H1 (cell line): ENCODE data around the gene KLK5. TPM values are rescaled to one million over a fixed set of nuclear protein-coding genes. Genes with fewer than 3 reads are reported as not detected.

Experiments used
- CTCF ChIA-PET: fragments of 300-600 bp; sonication (Branson Sonifier 250); formaldehyde crosslinking; loops from one replicate; lab custom pipeline; 2021; ENCODE audit not compliant: partially characterized antibody; lab: Charles Lee
- POLR2A ChIA-PET: fragments of 300-600 bp; sonication (Branson Sonifier 250); formaldehyde crosslinking; loops from one replicate; lab custom pipeline; 2021; ENCODE audit warnings: inconsistent platforms; ENCODE audit not compliant: partially characterized antibody; lab: Charles Lee
- DNase-seq, 2 experiments: peaks; one replicate each; pipeline versions ENCODE4 v3.0.0 to v3.0.0-alpha.2; 2010 to 2022; ENCODE audit warnings: low spot score in 2 of 2, low read depth in 1 of 2, mixed read lengths in 1 of 2
- FAIRE-seq: peaks from 2 replicates; lab custom pipeline; 2011; peaks lifted over from hg19 to GRCh38; lab: Jason Lieb, UNC
- H2AFZ ChIP-seq: 2 replicates; pipeline ENCODE4 v1.8.1; 2012; ENCODE audit warnings: low read length, inconsistent platforms
- H2AK5ac ChIP-seq: 2 replicates; pipeline ENCODE4 v1.6.1; 2013; ENCODE audit warnings: low read depth, low read length
- H2BK120ac ChIP-seq: replicated peaks from 2 replicates; pipeline ENCODE3; 2013; ENCODE audit warnings: low read depth, low read length, inconsistent platforms
- H2BK12ac ChIP-seq: 2 replicates; pipeline ENCODE4 v1.6.1; 2013; ENCODE audit warnings: low read depth, low read length
- H2BK15ac ChIP-seq: 2 replicates; pipeline ENCODE4 v1.6.1; 2013; ENCODE audit warnings: low read length
- H2BK20ac ChIP-seq: 2 replicates; pipeline ENCODE4 v1.6.1; 2013; ENCODE audit warnings: low read length
- H2BK5ac ChIP-seq: 2 replicates; pipeline ENCODE4 v1.6.1; 2013; ENCODE audit warnings: low read depth, low read length
- H3K14ac ChIP-seq: 2 replicates; pipeline ENCODE4 v1.6.1; 2013; ENCODE audit warnings: inconsistent platforms; ENCODE audit not compliant: insufficient read length
- H3K18ac ChIP-seq: 2 replicates; pipeline ENCODE4 v1.6.1; 2013; ENCODE audit warnings: low read length; ENCODE audit errors: extremely low read depth
- H3K23ac ChIP-seq: 2 replicates; pipeline ENCODE4 v1.6.1; 2013; ENCODE audit warnings: inconsistent platforms; ENCODE audit not compliant: insufficient read length
- H3K23me2 ChIP-seq: 2 replicates; pipeline ENCODE4 v1.6.1; 2013; ENCODE audit warnings: low read depth, low read length
- H3K27ac ChIP-seq: 2 replicates; pipeline ENCODE4 v1.6.1; 2011; ENCODE audit warnings: low read depth, low read length, inconsistent platforms
- H3K27me3 ChIP-seq, 4 experiments: replicated peaks in 1 of 4; 1 replicate in 1 of 4; 2 replicates in 3 of 4; pipeline versions ENCODE4 v1.6.1 to v1.8.1; 2011 to 2013; ENCODE audit warnings: low read length in 3 of 4, mild to moderate bottlenecking in 3 of 4, inconsistent platforms in 2 of 4, mixed read lengths in 2 of 4, moderate library complexity in 1 of 4; ENCODE audit not compliant: control insufficient read depth in 3 of 4, insufficient read depth in 3 of 4; ENCODE audit errors: extremely low read depth in 1 of 4
- H3K36me3 ChIP-seq, 4 experiments: 2 replicates each; pipeline versions ENCODE4 v1.6.1 to v1.8.1; 2011 to 2013; ENCODE audit warnings: mild to moderate bottlenecking in 4 of 4, low read length in 3 of 4, moderate library complexity in 2 of 4, control low read depth in 1 of 4, inconsistent platforms in 1 of 4; ENCODE audit not compliant: insufficient read depth in 4 of 4, control insufficient read depth in 2 of 4
- H3K4ac ChIP-seq: replicated peaks from 2 replicates; pipeline ENCODE3; 2013; ENCODE audit warnings: low read length, low read depth, mixed read lengths, inconsistent platforms; ENCODE audit not compliant: insufficient read length
- H3K4me1 ChIP-seq, 4 experiments: replicated peaks in 1 of 4; 1 replicate in 1 of 4; 2 replicates in 3 of 4; pipeline versions ENCODE4 v1.6.1 to v1.8.1; 2011 to 2013; ENCODE audit warnings: low read length in 3 of 4, inconsistent platforms in 2 of 4, mixed read lengths in 1 of 4; ENCODE audit not compliant: insufficient read depth in 4 of 4, control insufficient read depth in 3 of 4
- H3K4me2 ChIP-seq, 2 experiments: 2 replicates each; pipeline versions ENCODE4 v1.6.1 to v1.8.1; 2011 to 2013; ENCODE audit warnings: low read depth in 2 of 2, low read length in 2 of 2, control low read depth in 1 of 2, inconsistent platforms in 1 of 2, mild to moderate bottlenecking in 1 of 2; ENCODE audit not compliant: insufficient read depth in 1 of 2
- H3K4me3 ChIP-seq, 4 experiments: fragments of 200-600, 300-600 bp in 1 of 4; sonication (generic), shearing (Covaris generic), sonication (Bioruptor Twin) in 1 of 4; 2 replicates each; pipeline versions ENCODE4 v1.5.1 to v1.8.1; 2011 to 2016; ENCODE audit warnings: low read length in 4 of 4, low read depth in 3 of 4, control low read depth in 2 of 4, inconsistent platforms in 2 of 4, mild to moderate bottlenecking in 2 of 4, mixed read lengths in 1 of 4, moderate library complexity in 1 of 4; ENCODE audit not compliant: insufficient read depth in 2 of 4; ENCODE audit errors: extremely low read depth in 1 of 4
- H3K56ac ChIP-seq: replicated peaks from 2 replicates; pipeline ENCODE3; 2013; ENCODE audit warnings: low read depth, mild to moderate bottlenecking, mixed read lengths, low read length, inconsistent platforms; ENCODE audit not compliant: insufficient read length
- H3K79me1 ChIP-seq: 2 replicates; pipeline ENCODE4 v1.6.1; 2013; ENCODE audit warnings: low read depth, low read length, control low read depth
- H3K79me2 ChIP-seq, 2 experiments: 2 replicates each; pipeline versions ENCODE4 v1.6.1 to v1.8.1; 2012 to 2013; ENCODE audit warnings: low read length in 2 of 2, mild to moderate bottlenecking in 2 of 2, inconsistent platforms in 1 of 2; ENCODE audit not compliant: insufficient read depth in 2 of 2, control insufficient read depth in 1 of 2
- H3K9ac ChIP-seq, 4 experiments: replicated peaks in 1 of 4; 1 replicate in 1 of 4; 2 replicates in 3 of 4; pipeline versions ENCODE4 v1.6.1 to v1.8.1; 2011 to 2013; ENCODE audit warnings: low read depth in 3 of 4, low read length in 3 of 4, control low read depth in 2 of 4, mild to moderate bottlenecking in 2 of 4, moderate library complexity in 2 of 4, inconsistent platforms in 1 of 4; ENCODE audit errors: extremely low read depth in 1 of 4
- H3K9me3 ChIP-seq, 2 experiments: 2 replicates each; pipeline versions ENCODE4 v1.6.1 to v1.8.1; 2012 to 2013; ENCODE audit warnings: mild to moderate bottlenecking in 2 of 2, moderate library complexity in 2 of 2, control low read depth in 1 of 2, inconsistent platforms in 1 of 2, low read depth in 1 of 2, low read length in 1 of 2, mixed read lengths in 1 of 2; ENCODE audit not compliant: insufficient read depth in 2 of 2
- H4K20me1 ChIP-seq, 2 experiments: replicated peaks in 1 of 2; 2 replicates each; pipeline versions ENCODE3 to v1.8.1; 2011 to 2013; ENCODE audit warnings: inconsistent platforms in 2 of 2, low read length in 2 of 2, mild to moderate bottlenecking in 1 of 2; ENCODE audit not compliant: insufficient read depth in 2 of 2, control insufficient read depth in 1 of 2
- H4K5ac ChIP-seq: 2 replicates; pipeline ENCODE4 v1.6.1; 2013; ENCODE audit warnings: low read length, low read depth, mixed read lengths, inconsistent platforms; ENCODE audit not compliant: insufficient read length
- H4K8ac ChIP-seq: 2 replicates; pipeline ENCODE4 v1.8.0; 2013; ENCODE audit warnings: mild to moderate bottlenecking, moderate library complexity, low read length, inconsistent platforms; ENCODE audit not compliant: insufficient read depth; ENCODE audit errors: extremely low read depth
- H4K91ac ChIP-seq: replicated peaks from 2 replicates; pipeline ENCODE3; 2013; ENCODE audit warnings: low read length, mixed read lengths, inconsistent platforms; ENCODE audit not compliant: insufficient read length
- BACH1 ChIP-seq: IDR thresholded peaks from 2 replicates; pipeline ENCODE4 v1.6.1; 2012; ENCODE audit warnings: low read length, improper control_type of control experiment
- CBX5 ChIP-seq: fragments of 300-800, 300-1000 bp; sonication (generic); IDR thresholded peaks from 2 replicates; pipeline ENCODE4 v1.7.1; 2016; ENCODE audit warnings: antibody characterized with exemption, low read length, low read depth
- CBX8 ChIP-seq: fragments of 300-800, 300-1000 bp; sonication (generic); IDR thresholded peaks from 2 replicates; pipeline ENCODE4 v1.7.1; 2016; ENCODE audit warnings: low read depth, low read length, borderline replicate concordance
- CREB1 ChIP-seq: IDR thresholded peaks from 2 replicates; pipeline ENCODE4 v1.6.1; 2012; ENCODE audit warnings: inconsistent platforms
- HDAC6 ChIP-seq: IDR thresholded peaks from one replicate; pipeline ENCODE4 v1.7.1; 2012; ENCODE audit warnings: low read depth, mild to moderate bottlenecking, inconsistent platforms, low read length, moderate library complexity
- MAFK ChIP-seq: IDR thresholded peaks from 2 replicates; pipeline ENCODE4 v1.6.1; 2012; ENCODE audit warnings: low read depth, mild to moderate bottlenecking, improper control_type of control experiment, low read length
- POLR2A ChIP-seq, 2 experiments: IDR thresholded peaks; 1 replicate in 1 of 2; 2 replicates in 1 of 2; pipeline ENCODE4 v1.6.1; 2011; ENCODE audit warnings: low read depth in 2 of 2, low read length in 2 of 2, mild to moderate bottlenecking in 2 of 2; ENCODE audit errors: control extremely low read depth in 1 of 2
- POU5F1 ChIP-seq: IDR thresholded peaks from 2 replicates; pipeline ENCODE4 v1.6.1; 2011; ENCODE audit warnings: low read depth, mild to moderate bottlenecking, low read length, moderate library complexity
- RAD21 ChIP-seq, 2 experiments: IDR thresholded peaks in 1 of 2; conservative IDR thresholded peaks in 1 of 2; 2 replicates each; pipeline ENCODE4 v1.6.1; 2011; ENCODE audit warnings: low read depth in 2 of 2, low read length in 2 of 2, improper control_type of control experiment in 1 of 2, inconsistent platforms in 1 of 2, mild to moderate bottlenecking in 1 of 2, moderate library complexity in 1 of 2
- RFX5 ChIP-seq: IDR thresholded peaks from 2 replicates; pipeline ENCODE4 v1.6.1; 2011; ENCODE audit warnings: low read depth, low read length, improper control_type of control experiment, borderline replicate concordance
- SP4 ChIP-seq: IDR thresholded peaks from 2 replicates; pipeline ENCODE4 v1.6.1; 2012; ENCODE audit warnings: low read length, inconsistent platforms
- TCF12 ChIP-seq: IDR thresholded peaks from 2 replicates; pipeline ENCODE4 v1.6.1; 2011; ENCODE audit warnings: low read depth, mild to moderate bottlenecking, low read length
- WGBS, 2 experiments: shearing (Covaris generic) in 1 of 2; methylation state at CpG; one replicate each; pipeline versions ENCODE4 v1.1.6 to v1.1.7; 2013 to 2015; ENCODE audit warnings: low lambda C conversion rate in 2 of 2, mixed read lengths in 2 of 2, inconsistent platforms in 1 of 2, low coverage in 1 of 2, missing lambda C conversion rate in 1 of 2; ENCODE audit not compliant: insufficient replicate concordance in 2 of 2, insufficient coverage in 1 of 2, insufficient read length in 1 of 2; ENCODE audit errors: extremely low coverage in 1 of 2, missing lambda C conversion rate in 1 of 2; 5-methylcytosine and 5-hydroxymethylcytosine counted together
- polyA plus RNA-seq, 7 experiments: library from polyadenylated mRNA; depleted of rRNA in 3 of 7; stranded (reverse) in 5 of 7; unstranded in 2 of 7; fragments of >200 nt in 5 of 7; fragments of 200-250 nt in 2 of 7; gene quantifications; 1 replicate in 5 of 7; 2 replicates in 1 of 7; 4 replicates in 1 of 7; pipeline versions ENCODE4 v1.2.1 to v1.2.3, GENCODE V29; 2011 to 2013; ENCODE audit warnings: missing spikeins in 2 of 7, mixed read lengths in 2 of 7
- total RNA-seq: library from RNA; stranded (reverse); fragmentation: NEBNext Ultra II Directional; extraction: Animal tissue kit (Norgen Biotek cat#: 25700); gene quantifications from 2 replicates; pipeline ENCODE4 v1.2.1, GENCODE V29; 2021
- TF ChIP-seq, protein P1 (sequence below): IDR thresholded peaks from 2 replicates; pipeline ENCODE4 v1.6.1; 2011; ENCODE audit warnings: low read length, improper control_type of control experiment

The KLK5 gene
- total and polyA plus RNA-seq, 2 of the 8 experiments (the other 6 are each of a cell fraction or from before 2014, with no cell fraction given), result 0.76 to 2.0 TPM

DNA sequence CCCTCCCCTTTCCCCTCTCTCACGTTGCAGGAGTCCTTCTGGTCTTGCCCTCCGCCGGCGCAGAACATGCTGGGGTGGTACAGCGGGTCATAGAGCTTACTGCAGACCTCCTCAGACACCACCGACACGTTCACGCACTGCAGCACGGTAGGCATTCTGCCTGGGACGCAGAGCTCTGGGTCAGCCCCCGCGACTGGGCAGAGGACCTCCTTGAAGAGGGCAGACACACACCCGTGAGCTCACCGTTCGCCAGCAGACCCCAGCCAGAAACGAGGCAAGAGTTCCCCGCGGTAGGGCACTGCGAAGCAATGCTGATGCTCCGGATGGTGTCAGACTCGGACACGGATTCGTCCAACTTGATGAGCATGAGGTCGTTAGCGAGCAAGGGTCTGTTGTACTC lies 44.5 kb downstream of the KLK5 start:
- WGBS, 2 experiments, result 92% methylated on average over 21 of the region's 25 CpGs; no CpG with 5 or more reads in 1 of the 2 experiments
- Histone ChIP-seq H2BK20ac (no peak overlapping the region), H4K8ac (no peak overlapping the region; the same call in 1 of the 2 replicates), H2BK120ac (no peak overlapping the region), H2BK5ac (no peak overlapping the region), H3K27ac (no peak overlapping the region), H3K9me3 (no peaks in the 10 kb centered on the region), H3K79me1 (no peaks in the 10 kb centered on the region), H3K4me3 (no peak overlapping the region), H3K14ac (no peak overlapping the region), H2BK12ac (0 out of 2 replicates have a peak overlapping the region, but pooled peaks have one; percentile 1), H3K18ac (no peak overlapping the region), H3K79me2 (no peaks in the 10 kb centered on the region), H3K56ac (no peak overlapping the region), H2BK15ac (no peak overlapping the region; the same call in 1 of the 2 replicates), H2AK5ac (no peak overlapping the region), H4K91ac (peak overlapping the region; percentile 5), H3K23ac (no peak overlapping the region), H2AFZ (0 out of 2 replicates have a peak overlapping the region, but pooled peaks have one; percentile 26), H4K20me1 (peaks cover 0 to 2% of the 10 kb centered on the region in 2 experiments), H3K36me3 (no peaks in the 10 kb centered on the region), H3K4me2 (peak overlapping the region in 1 of 2 experiments; percentile 68; a peak in 1 of 4 replicates), H3K27me3 (peaks cover 18 to 36% (median 30%) of the 10 kb centered on the region in 4 experiments), H3K9ac (no peak overlapping the region; a peak in 1 of 7 replicates), H3K23me2 (peaks cover 16% of the 10 kb centered on the region), H4K5ac (no peak overlapping the region), H3K4ac (no peak overlapping the region), H3K4me1 (peaks cover 0 to 14% (median 9%) of the 10 kb centered on the region in 4 experiments; a peak in 5 of 7 replicates)
- ChIA-PET POLR2A (interaction anchor here (1.4 to 5.3 kb wide), 3 partner anchors 68 to 113 kb away, joined by 3 to 36 read pairs (median 26); no protein-coding TSS in a partner anchor), CTCF (interaction anchor here (0.8 to 3.5 kb wide), 8 partner anchors 14 to 239 kb away, joined by 3 to 22 read pairs (median 3); no protein-coding TSS in a partner anchor)
- DNase-seq (no peak), FAIRE-seq (no peak)
- TF ChIP-seq HDAC6 (no peak), TCF12 (no peak), RAD21 (IDR thresholded peaks at IDR 0.05 in 1 of 2, conservative IDR thresholded peaks at IDR 0.05 in 1 of 2; ENCODE audit: low read depth in 2 of 2, low read length in 2 of 2) (no peak), CREB1 (no peak), POU5F1 (no peak), POLR2A (IDR thresholded peaks at IDR 0.05; ENCODE audit: control extremely low read depth in 1 of 2, low read depth in 2 of 2, low read length in 2 of 2) (no peak), MAFK (no peak), CBX8 (no peak), RFX5 (no peak), SP4 (no peak), BACH1 (no peak), CBX5 (no peak)
- TF ChIP-seq, protein P1, sequence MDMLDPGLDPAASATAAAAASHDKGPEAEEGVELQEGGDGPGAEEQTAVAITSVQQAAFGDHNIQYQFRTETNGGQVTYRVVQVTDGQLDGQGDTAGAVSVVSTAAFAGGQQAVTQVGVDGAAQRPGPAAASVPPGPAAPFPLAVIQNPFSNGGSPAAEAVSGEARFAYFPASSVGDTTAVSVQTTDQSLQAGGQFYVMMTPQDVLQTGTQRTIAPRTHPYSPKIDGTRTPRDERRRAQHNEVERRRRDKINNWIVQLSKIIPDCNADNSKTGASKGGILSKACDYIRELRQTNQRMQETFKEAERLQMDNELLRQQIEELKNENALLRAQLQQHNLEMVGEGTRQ, result no peak
